Testis (tissue), 2 donors: ENCODE results near the gene PARVG.

ENCODE experiments used
- CTCF ChIP-seq, 3 experiments: fragments of 450-650 bp in 2 of 3; fragments of 200-600 bp in 1 of 3; sonication (generic) in 1 of 3; IDR thresholded peaks; one replicate each; pipeline ENCODE4 v1.5.1; 2016 to 2019; ENCODE audit warnings: antibody characterized with exemption in 3 of 3, mild to moderate bottlenecking in 2 of 3, moderate library complexity in 1 of 3
- POLR2A ChIP-seq: fragments of 450-650 bp; IDR thresholded peaks from one replicate; pipeline ENCODE4 v1.6.1; 2017; ENCODE audit warnings: antibody characterized with exemption, mild to moderate bottlenecking, moderate library complexity

GRCh38 chr22:44142421-44143104, 38.2 kb upstream of the PARVG start:
- TF ChIP-seq CTCF (IDR thresholded peaks at IDR 0.05) = no peak
- TF ChIP-seq POLR2A = no peak
